Dendritic cell treated with granulocyte-macrophage colony-stimulating factor and Interleukin-4, amounts not matched to agents 40 ng/mL and 50 ng/mL, for 4 days (primary cell): ENCODE data around the gene RILP.
"Not testable (repeated sequence)": the region's sequence is repeated elsewhere in the genome, so short reads cannot be mapped to it uniquely, and the experiment has no call there.

Source experiments
- H3K27ac Mint-ChIP-seq: one replicate; pipeline ENCODE4 v1.8.0; 2022; ENCODE audit warnings: mild to moderate bottlenecking, mixed read lengths
- H3K27me3 Mint-ChIP-seq: one replicate; pipeline ENCODE4 v1.8.0; 2022; ENCODE audit warnings: mild to moderate bottlenecking, mixed read lengths
- H3K36me3 Mint-ChIP-seq: one replicate; pipeline ENCODE4 v1.8.0; 2022; ENCODE audit warnings: low read depth, mixed read lengths
- H3K4me1 Mint-ChIP-seq: one replicate; pipeline ENCODE4 v1.8.0; 2022; ENCODE audit warnings: low read depth, mixed read lengths
- H3K4me3 Mint-ChIP-seq: one replicate; pipeline ENCODE4 v1.8.0; 2022; ENCODE audit warnings: mild to moderate bottlenecking, moderate library complexity, mixed read lengths
- H3K9me3 Mint-ChIP-seq: one replicate; pipeline ENCODE4 v1.8.0; 2022; ENCODE audit warnings: mixed read lengths
- intact Hi-C: fragments of 100-400 bp; cut with micrococcal nuclease; formaldehyde crosslinking; loops from one replicate; pipeline ENCODE4 v1.15.0; 2022

RILP gene

GRCh38 chr17:1658100-1658499 is 8.4 kb upstream of the RILP start:
- intact Hi-C loops: no loop called here

DNA sequence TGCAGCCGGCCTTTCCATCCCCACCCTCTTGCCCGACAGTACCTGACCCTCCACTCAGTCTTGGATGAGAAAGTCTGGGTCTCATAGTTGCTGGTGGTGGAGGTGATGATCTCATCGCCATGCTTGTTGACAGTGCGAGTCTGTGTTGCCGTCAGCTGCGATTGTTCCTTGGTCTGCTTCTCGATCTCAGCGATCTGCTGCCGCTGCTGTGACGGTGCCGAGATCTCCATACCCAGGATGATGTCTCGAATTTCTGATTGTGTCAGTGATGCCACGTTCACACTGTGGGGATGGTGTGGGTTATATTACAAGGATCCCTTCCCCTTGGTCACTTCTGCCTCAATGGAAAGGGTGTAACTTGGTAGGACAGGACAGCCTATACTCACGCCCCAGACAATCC is 4.1 kb upstream of the RILP start:
- H3K9me3 Mint-ChIP-seq: no peaks in the 10 kb centered on the region
- no peak overlapping the region for H3K4me3 Mint-ChIP-seq
- H3K36me3 Mint-ChIP-seq: peaks cover 90% of the 10 kb centered on the region
- no peak overlapping the region for H3K27ac Mint-ChIP-seq
- intact Hi-C loops: no loop called here
- H3K4me1 Mint-ChIP-seq: peaks cover 32% of the 10 kb centered on the region
- no peaks in the 10 kb centered on the region for H3K27me3 Mint-ChIP-seq

More at GRCh38 chr17:1658100-1658499, 8.4 kb upstream of the RILP start:
- no peaks in the 10 kb centered on the region for H3K9me3 Mint-ChIP-seq
- H3K27me3 Mint-ChIP-seq: no peaks in the 10 kb centered on the region
- H3K4me1 Mint-ChIP-seq: peaks cover 6% of the 10 kb centered on the region
- no peak overlapping the region for H3K27ac Mint-ChIP-seq
- no peak overlapping the region for H3K4me3 Mint-ChIP-seq
- H3K36me3 Mint-ChIP-seq: peaks cover 100% of the 10 kb centered on the region

GRCh38 chr17:1652794-1653193 is 3.1 kb upstream of the RILP start:
- Mint-ChIP-seq H3K4me1 (peaks cover 41% of the 10 kb centered on the region), H3K36me3 (peaks cover 88% of the 10 kb centered on the region)
- H3K27ac Mint-ChIP-seq, H3K27me3 Mint-ChIP-seq, H3K9me3 Mint-ChIP-seq, H3K4me3 Mint-ChIP-seq, intact Hi-C loops: not testable (repeated sequence)

- Mint-ChIP-seq H3K9me3 (no peaks in the 10 kb centered on the region), H3K36me3 (peaks cover 87% of the 10 kb centered on the region)
Measured at GRCh38 chr17:1651559-1651844, 1.8 kb upstream of the RILP start.

GRCh38 chr17:1650731-1651558 is 1.3 kb upstream of the RILP start:
- Mint-ChIP-seq H3K4me1 (peaks cover 59% of the 10 kb centered on the region), H3K9me3 (no peaks in the 10 kb centered on the region), H3K27ac (peak overlapping the region; percentile 90), H3K27me3 (no peaks in the 10 kb centered on the region), H3K36me3 (peaks cover 87% of the 10 kb centered on the region), H3K4me3 (no peak overlapping the region)
- intact Hi-C loops: no loop called here

More at GRCh38 chr17:1651559-1651844, 1.8 kb upstream of the RILP start:
- H3K27ac Mint-ChIP-seq: no peak overlapping the region
- H3K4me1 Mint-ChIP-seq: peaks cover 54% of the 10 kb centered on the region
- no peak overlapping the region for H3K4me3 Mint-ChIP-seq
- intact Hi-C loops: no loop called here
- no peaks in the 10 kb centered on the region for H3K27me3 Mint-ChIP-seq

DNA sequence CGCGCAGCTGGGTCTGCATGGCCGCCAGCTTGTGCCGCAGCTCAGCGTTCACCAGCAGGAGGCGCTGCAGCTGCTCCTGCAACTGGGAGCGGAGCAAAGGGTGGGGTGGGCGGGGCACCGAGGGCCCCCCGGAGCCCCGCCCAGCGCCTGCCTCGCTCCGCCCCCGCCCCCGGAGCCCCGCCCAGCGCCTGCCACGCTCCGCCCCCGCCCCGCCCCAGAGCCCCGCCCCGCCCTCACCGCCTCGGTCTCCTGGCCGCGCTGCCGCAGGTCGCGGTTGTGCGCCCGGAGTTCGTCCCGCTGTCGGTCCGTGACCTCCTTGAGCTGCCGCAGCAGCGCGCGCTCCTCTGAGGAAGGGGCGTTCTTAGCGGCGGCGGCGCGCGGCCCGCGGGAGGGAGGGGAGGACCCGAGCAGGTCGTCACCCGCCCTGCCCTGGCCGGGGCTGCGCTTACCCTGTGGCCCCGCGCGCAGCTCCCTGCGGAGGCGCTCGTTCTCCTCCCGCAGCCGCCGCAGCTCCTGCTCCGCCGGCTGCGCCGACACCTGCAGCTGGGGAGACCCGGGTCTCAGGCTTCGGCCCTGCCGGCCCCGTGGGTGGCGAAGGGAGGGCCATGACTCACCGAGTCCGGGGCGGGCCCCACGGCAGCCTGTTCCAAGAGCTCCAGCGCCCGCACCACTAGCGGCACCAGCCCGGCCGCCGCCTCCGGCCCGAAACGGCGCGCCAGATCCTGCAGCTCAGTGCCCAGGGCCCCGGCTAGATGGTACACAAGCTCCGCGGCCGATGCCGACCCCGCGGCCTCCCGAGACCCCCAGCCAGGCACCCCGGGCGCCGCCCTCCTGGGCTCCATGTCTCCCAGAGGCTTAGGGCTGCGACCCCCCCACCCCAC is 463 bp downstream of the RILP start:
- Mint-ChIP-seq H3K4me1 (peaks cover 77% of the 10 kb centered on the region), H3K9me3 (no peaks in the 10 kb centered on the region), H3K27me3 (no peaks in the 10 kb centered on the region), H3K4me3 (peak overlapping the region; percentile 83), H3K27ac (peak overlapping the region; percentile 90), H3K36me3 (peaks cover 79% of the 10 kb centered on the region)
- intact Hi-C loops: loop anchor here (1.0 to 2.0 kb wide), 3 partner anchors 18 to 72 kb away; no protein-coding TSS in a partner anchor

GRCh38 chr17:1648173-1648962 is 1.3 kb downstream of the RILP start:
- Mint-ChIP-seq H3K27ac (peak overlapping the region; percentile 90), H3K36me3 (peaks cover 71% of the 10 kb centered on the region), H3K4me1 (peaks cover 81% of the 10 kb centered on the region), H3K27me3 (no peaks in the 10 kb centered on the region), H3K4me3 (peak overlapping the region; percentile 83), H3K9me3 (no peaks in the 10 kb centered on the region)
- intact Hi-C loops: loop anchor here (1.0 to 2.0 kb wide), 3 partner anchors 17 to 72 kb away; no protein-coding TSS in a partner anchor

DNA sequence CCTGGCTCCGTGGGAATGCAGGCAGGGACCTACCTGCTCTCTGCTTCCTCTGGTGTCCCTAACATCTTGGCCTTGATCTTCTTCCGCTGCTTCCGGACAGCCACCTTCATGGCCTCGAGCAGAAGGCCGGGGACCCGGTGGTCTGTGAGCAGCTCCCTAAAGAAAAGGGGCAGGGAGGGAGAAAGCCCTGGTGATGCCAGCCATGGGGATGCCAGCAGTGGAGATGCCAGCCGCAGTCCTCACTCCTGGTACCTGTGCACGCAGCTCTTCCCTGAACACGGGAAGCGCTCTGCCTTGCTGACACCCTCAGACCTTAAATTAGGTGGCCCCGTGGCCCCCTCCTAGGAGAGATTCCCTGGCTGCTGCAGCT is 1.9 kb downstream of the RILP start:
- peaks cover 75% of the 10 kb centered on the region for H3K4me1 Mint-ChIP-seq
- H3K27ac Mint-ChIP-seq: peak overlapping the region; percentile 90
- H3K4me3 Mint-ChIP-seq: peak overlapping the region; percentile 83
- intact Hi-C loops: loop anchor here (1.0 to 2.0 kb wide), 3 partner anchors 16 to 71 kb away; no protein-coding TSS in a partner anchor
- H3K36me3 Mint-ChIP-seq: peaks cover 65% of the 10 kb centered on the region
- no peaks in the 10 kb centered on the region for H3K27me3 Mint-ChIP-seq
- H3K9me3 Mint-ChIP-seq: no peaks in the 10 kb centered on the region

DNA sequence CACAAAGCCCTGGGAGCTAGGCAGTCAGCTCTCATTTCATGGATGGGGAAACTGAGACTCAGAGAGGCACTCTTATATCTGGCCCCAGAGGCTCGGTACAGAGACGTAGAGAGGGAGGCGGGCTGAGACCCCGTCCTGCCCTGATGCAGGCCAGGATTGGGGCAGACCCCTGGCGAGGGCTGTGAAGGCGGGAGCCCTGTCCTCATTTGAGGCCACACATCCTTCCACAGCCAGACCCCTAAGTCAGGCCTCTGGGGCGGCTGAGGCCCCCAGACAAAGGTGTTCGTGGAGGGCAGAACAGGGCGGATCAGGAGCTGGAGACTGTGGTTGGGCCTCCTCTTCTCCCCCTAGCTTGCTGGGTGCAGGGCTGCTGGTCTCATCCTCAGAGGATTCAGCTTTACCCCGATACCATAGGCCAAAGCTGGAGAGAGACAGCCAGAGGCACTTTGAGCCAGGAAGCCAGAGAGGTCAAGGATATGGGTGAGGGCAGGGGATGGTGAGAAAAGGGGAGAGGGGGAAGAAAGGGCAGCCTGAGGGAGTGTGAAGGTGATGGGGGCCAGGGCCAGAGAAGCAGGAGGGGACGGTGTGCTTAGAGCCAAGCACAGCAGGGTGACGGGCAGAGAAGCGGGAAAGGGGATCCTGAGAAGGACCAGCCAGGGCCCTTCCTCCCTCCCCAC is 3.3 kb downstream of the RILP start:
- no peaks in the 10 kb centered on the region for H3K27me3 Mint-ChIP-seq
- H3K4me3 Mint-ChIP-seq: peak overlapping the region; percentile 84
- H3K36me3 Mint-ChIP-seq: peaks cover 50% of the 10 kb centered on the region
- intact Hi-C loops: no loop called here
- H3K9me3 Mint-ChIP-seq: no peaks in the 10 kb centered on the region
- peak overlapping the region; percentile 79 for H3K27ac Mint-ChIP-seq
- H3K4me1 Mint-ChIP-seq: peaks cover 65% of the 10 kb centered on the region

GRCh38 chr17:1645207-1646171 is 4.2 kb downstream of the RILP start, which contains the start of gene SCARF1:
SCARF1 (minus strand) TSS chr17:1645732; CDS start chr17:1645697, 35 bp downstream.
- Mint-ChIP-seq H3K9me3 (no peaks in the 10 kb centered on the region), H3K4me1 (peaks cover 57% of the 10 kb centered on the region), H3K27ac (peak within 1 kb of the TSS; percentile 79), H3K36me3 (peaks cover 49% of the 10 kb centered on the region), H3K27me3 (no peaks in the 10 kb centered on the region), H3K4me3 (peak within 1 kb of the TSS; percentile 84)
- intact Hi-C loops: no loop called here

DNA sequence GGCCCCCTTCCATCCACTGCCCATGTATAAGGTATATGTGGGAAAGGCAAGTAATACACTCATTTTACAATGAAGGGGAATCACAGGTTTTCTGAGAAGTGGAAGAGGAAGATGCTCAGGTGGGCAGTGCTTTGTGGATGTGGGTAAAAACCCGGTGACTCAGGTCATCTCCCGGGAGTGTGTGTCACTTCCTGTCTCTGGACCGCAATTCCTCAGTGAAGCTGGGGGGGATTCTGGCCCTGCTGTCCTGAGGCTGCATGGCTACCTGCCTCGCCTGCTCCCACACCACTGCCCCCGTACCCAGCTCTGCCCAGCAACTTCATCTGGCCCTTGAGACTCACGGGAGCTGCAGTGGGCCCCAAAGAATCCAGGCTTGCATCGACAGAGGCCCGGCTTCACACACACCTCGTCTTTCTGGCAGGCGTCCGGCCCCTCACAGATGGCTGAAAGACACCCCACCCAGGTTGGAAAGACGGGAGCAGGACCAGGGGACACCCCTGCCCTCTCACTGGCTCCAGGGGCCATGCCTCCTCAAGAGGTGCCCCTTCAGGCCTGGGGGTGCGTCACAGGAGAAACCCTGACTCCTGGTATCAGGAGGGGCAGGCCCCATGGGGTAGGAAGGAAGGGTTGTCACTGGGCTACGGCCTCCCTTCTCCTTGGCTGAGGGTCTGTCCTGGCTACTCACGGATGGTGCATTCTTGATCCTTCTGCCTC is 5.0 kb downstream of the RILP start:
- no peaks in the 10 kb centered on the region for H3K27me3 Mint-ChIP-seq
- H3K36me3 Mint-ChIP-seq: peaks cover 51% of the 10 kb centered on the region
- intact Hi-C loops: no loop called here
- peak overlapping the region; percentile 84 for H3K4me3 Mint-ChIP-seq
- peaks cover 53% of the 10 kb centered on the region for H3K4me1 Mint-ChIP-seq
- no peaks in the 10 kb centered on the region for H3K9me3 Mint-ChIP-seq
- peak overlapping the region; percentile 79 for H3K27ac Mint-ChIP-seq

GRCh38 chr17:1643999-1644492 is 5.6 kb downstream of the RILP start:
- no peaks in the 10 kb centered on the region for H3K9me3 Mint-ChIP-seq

More at GRCh38 chr17:1643999-1644492, 5.6 kb downstream of the RILP start:
- Mint-ChIP-seq H3K27ac (peak overlapping the region; percentile 79), H3K4me1 (peaks cover 58% of the 10 kb centered on the region), H3K27me3 (no peaks in the 10 kb centered on the region), H3K4me3 (peak overlapping the region; percentile 84), H3K36me3 (peaks cover 56% of the 10 kb centered on the region)
- intact Hi-C loops: no loop called here
